Kidney (tissue), 14 donors: ENCODE results near the gene NRXN2. TPM values are rescaled to one million over a fixed set of nuclear protein-coding genes. Genes with fewer than 3 reads are reported as not detected.

Experiments used
- DNase-seq, 5 donors: peaks; one replicate each; pipeline ENCODE4 v3.0.0-alpha.2; 2013 to 2020
- FAIRE-seq: peaks from 2 replicates; lab custom pipeline; 2012; peaks lifted over from hg19 to GRCh38; lab: Jason Lieb, UNC
- H3K27ac ChIP-seq, 2 donors: one replicate each; pipeline ENCODE4 v1.7.0; 2013; ENCODE audit warnings: low read depth in 2 of 2, low read length in 2 of 2, inconsistent platforms in 1 of 2
- H3K27me3 ChIP-seq: one replicate; pipeline ENCODE4 v1.7.1; 2013; ENCODE audit warnings: low read length, inconsistent platforms; ENCODE audit not compliant: control insufficient read depth, insufficient read depth
- H3K36me3 ChIP-seq, 3 donors: one replicate each; pipeline versions ENCODE4 v1.7.0 to v1.7.1; 2013; ENCODE audit warnings: low read length in 3 of 3, control low read depth in 1 of 3, inconsistent platforms in 1 of 3; ENCODE audit not compliant: insufficient read depth in 3 of 3, control insufficient read depth in 2 of 3
- H3K4me1 ChIP-seq, 3 donors: one replicate each; pipeline versions ENCODE4 v1.7.0 to v1.7.1; 2013; ENCODE audit warnings: low read length in 3 of 3, inconsistent platforms in 1 of 3, low read depth in 1 of 3; ENCODE audit not compliant: control insufficient read depth in 2 of 3, insufficient read depth in 2 of 3
- H3K4me3 ChIP-seq, 3 donors: one replicate each; pipeline versions ENCODE4 v1.7.0 to v1.8.1; 2013; ENCODE audit warnings: low read length in 3 of 3, control low read depth in 1 of 3, inconsistent platforms in 1 of 3
- H3K9ac ChIP-seq, 3 donors: one replicate each; pipeline versions ENCODE4 v1.7.0 to v1.7.1; 2013; ENCODE audit warnings: low read length in 3 of 3, control low read depth in 1 of 3, inconsistent platforms in 1 of 3
- H3K9me3 ChIP-seq, 3 donors: one replicate each; pipeline versions ENCODE4 v1.7.0 to v1.7.1; 2013; ENCODE audit warnings: low read length in 3 of 3, control low read depth in 1 of 3, inconsistent platforms in 1 of 3; ENCODE audit not compliant: control insufficient read depth in 2 of 3, insufficient read depth in 1 of 3
- intact Hi-C: fragments of 100-400 bp; cut with DNase I; formaldehyde crosslinking; loops from one replicate; pipeline ENCODE4 v1.11.1; 2022
- polyA plus RNA-seq: library from polyadenylated mRNA; stranded (reverse); fragments of 350-450 nt; fragmentation: Illumina TruSeq; extraction: RNeasy Lipid Tissue Mini Kit (QIAGEN cat#74804); gene quantifications from one replicate; pipeline ENCODE4 v1.2.3, GENCODE V29; 2014; ENCODE audit warnings: low read depth, low replicate concordance; ENCODE audit not compliant: insufficient read depth
- total RNA-seq: library from RNA; stranded (reverse); fragmentation: NEBNext Ultra II Directional; extraction: Animal tissue kit (Norgen Biotek cat#: 25700); gene quantifications from one replicate; pipeline ENCODE4 v1.2.1, GENCODE V29; 2021
- TF ChIP-seq, protein P1 (sequence below): IDR thresholded peaks from 3 replicates; pipeline ENCODE4 v1.5.1; 2012; ENCODE audit warnings: mild to moderate bottlenecking, moderate library complexity, borderline replicate concordance; ENCODE audit not compliant: insufficient read depth; ENCODE audit errors: extremely low read depth
- donor health status: control.
- donor health status: control.
- donor health status: control.
- donor health status: control.
- donor health status: control.
- donor health status: DM: yes; HTN: yes; CAD: no.
- donor health status: Normal renal cell carcinoma (clear cell type).

NRXN2 gene
- total and polyA plus RNA-seq, 2 donors from 2014 or later = 13.3 to 22.0 TPM

DNA sequence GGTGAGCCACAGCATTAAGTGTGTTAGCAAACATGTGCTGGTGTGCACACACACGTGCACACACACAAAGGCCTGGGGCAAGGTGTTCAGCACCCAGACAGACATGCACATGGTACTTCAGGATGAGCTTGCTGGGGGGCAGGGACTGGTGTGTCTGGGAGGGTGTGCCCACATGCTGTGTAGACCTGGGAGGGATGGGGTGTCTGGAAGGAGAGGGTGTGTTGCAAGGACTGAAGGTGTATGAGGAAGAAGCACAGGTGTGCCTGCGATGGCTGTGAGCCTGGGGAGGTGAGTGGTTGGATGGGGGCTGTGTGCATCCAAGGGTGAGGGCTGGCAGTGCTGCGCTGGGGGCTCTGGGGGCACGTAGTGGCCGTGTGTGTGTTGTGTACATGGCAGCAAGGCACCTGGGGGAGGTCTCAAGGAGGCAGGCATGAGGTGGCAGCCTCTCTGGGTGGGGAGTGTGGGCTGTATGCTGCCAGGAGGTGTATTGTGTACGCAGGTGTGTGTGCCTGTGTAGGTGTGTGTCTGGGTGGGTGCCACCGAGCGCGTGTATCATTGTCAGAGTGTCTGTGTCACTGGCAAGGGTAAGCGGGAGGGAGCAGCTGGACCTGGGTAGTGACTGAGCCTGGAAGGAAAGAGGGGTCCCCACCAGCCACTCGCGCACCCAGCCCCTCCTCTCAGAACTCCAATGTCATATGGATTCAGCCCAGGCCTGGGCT is 2.2 kb downstream of the NRXN2 start:
- Histone ChIP-seq H3K27ac (no peak overlapping the region), H3K4me3 (no peak overlapping the region), H3K9me3 (no peaks in the 10 kb centered on the region), H3K36me3 (no peaks in the 10 kb centered on the region), H3K27me3 (peaks cover 3% of the 10 kb centered on the region), H3K4me1 (no peaks in the 10 kb centered on the region), H3K9ac (no peak overlapping the region)
- FAIRE-seq = no peak
- TF ChIP-seq, protein P1, sequence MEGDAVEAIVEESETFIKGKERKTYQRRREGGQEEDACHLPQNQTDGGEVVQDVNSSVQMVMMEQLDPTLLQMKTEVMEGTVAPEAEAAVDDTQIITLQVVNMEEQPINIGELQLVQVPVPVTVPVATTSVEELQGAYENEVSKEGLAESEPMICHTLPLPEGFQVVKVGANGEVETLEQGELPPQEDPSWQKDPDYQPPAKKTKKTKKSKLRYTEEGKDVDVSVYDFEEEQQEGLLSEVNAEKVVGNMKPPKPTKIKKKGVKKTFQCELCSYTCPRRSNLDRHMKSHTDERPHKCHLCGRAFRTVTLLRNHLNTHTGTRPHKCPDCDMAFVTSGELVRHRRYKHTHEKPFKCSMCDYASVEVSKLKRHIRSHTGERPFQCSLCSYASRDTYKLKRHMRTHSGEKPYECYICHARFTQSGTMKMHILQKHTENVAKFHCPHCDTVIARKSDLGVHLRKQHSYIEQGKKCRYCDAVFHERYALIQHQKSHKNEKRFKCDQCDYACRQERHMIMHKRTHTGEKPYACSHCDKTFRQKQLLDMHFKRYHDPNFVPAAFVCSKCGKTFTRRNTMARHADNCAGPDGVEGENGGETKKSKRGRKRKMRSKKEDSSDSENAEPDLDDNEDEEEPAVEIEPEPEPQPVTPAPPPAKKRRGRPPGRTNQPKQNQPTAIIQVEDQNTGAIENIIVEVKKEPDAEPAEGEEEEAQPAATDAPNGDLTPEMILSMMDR = no peak
- intact Hi-C loops = no loop called here
- DNase-seq = no peak

DNA sequence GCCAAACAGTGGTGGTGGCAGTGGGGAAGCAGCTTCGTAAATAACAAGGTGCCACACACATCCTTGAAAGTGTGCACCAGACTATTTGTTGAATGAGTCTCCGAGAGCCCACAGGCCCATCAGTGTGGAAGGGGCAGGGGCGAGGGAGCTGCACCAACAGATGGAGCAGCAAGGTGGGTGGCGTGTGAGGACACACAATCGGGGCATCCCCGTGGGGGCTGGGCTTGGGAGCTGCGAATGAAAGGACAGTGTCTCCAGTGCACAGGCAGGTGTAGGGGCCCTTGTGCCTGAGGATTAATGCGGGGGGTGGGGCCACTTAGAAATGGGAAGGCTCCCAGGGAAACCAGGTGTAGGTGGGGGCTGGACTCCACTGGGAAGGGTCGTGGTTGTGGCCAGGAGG is 2.8 kb downstream of the NRXN2 start:
- intact Hi-C loops = no loop called here
- Histone ChIP-seq H3K4me1 (no peaks in the 10 kb centered on the region), H3K9me3 (no peaks in the 10 kb centered on the region), H3K27ac (no peak overlapping the region), H3K27me3 (peaks cover 4% of the 10 kb centered on the region), H3K36me3 (no peaks in the 10 kb centered on the region), H3K4me3 (no peak overlapping the region), H3K9ac (no peak overlapping the region)
- no peak for DNase-seq
- FAIRE-seq = no peak
- TF ChIP-seq, protein P1 = no peak

DNA sequence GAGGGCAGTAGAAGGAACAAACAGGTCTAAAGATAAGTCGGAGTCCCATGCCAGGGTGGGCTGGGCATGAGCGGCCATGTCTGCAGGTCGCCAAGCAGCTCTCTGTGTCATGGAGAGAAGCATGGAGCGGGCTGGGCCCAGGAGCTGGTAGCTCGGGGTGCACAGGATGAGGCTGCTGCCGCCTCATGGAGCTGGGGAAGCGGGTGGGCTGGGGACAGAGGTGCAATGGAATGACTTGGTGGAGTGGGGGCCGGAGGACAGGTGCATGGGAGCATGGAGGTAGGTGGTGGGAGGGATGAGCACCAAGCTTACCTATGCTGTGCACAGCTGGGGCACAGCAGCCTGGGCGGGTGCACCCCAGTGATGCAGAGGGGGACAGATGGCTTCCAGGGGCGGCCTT is 3.6 kb downstream of the NRXN2 start:
- FAIRE-seq = no peak
- H3K36me3 ChIP-seq = no peaks in the 10 kb centered on the region
- no peaks in the 10 kb centered on the region for H3K9me3 ChIP-seq
- intact Hi-C loops = no loop called here
- H3K27ac ChIP-seq = no peak overlapping the region
- H3K4me3 ChIP-seq = no peak overlapping the region
- no peak overlapping the region for H3K9ac ChIP-seq
- TF ChIP-seq, protein P1 = no peak
- DNase-seq = no peak
- H3K4me1 ChIP-seq = no peaks in the 10 kb centered on the region
- peaks cover 5% of the 10 kb centered on the region for H3K27me3 ChIP-seq

DNA sequence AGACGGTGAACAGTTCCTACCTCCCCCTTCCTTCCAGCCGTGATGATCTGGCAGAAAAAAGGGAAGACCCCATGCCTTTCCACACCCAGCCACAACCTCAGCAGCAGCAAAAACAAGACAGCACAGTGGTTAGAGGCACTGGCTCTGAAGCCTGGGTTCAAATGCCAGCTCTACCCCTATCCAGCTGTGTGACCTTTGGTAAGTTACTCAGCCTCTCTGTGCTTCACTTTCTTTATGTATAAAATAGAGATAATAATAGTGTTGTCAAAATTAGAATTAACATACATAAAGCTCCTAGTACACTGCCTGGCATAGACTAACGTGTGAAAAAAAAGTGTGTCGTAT is 4.2 kb downstream of the NRXN2 start:
- no peak for FAIRE-seq
- no peaks in the 10 kb centered on the region for H3K9me3 ChIP-seq
- DNase-seq = no peak
- no peak overlapping the region for H3K27ac ChIP-seq
- TF ChIP-seq, protein P1 = no peak
- H3K27me3 ChIP-seq = peaks cover 5% of the 10 kb centered on the region
- H3K4me1 ChIP-seq = no peaks in the 10 kb centered on the region
- H3K4me3 ChIP-seq = no peak overlapping the region
- no peak overlapping the region for H3K9ac ChIP-seq
- intact Hi-C loops = no loop called here
- H3K36me3 ChIP-seq = no peaks in the 10 kb centered on the region
